Body of pancreas (tissue), 4 donors: ENCODE results near the gene PALLD. TPM values are rescaled to one million over a fixed set of nuclear protein-coding genes. Genes with fewer than 3 reads are reported as not detected.

Experiments used
- ATAC-seq: fragments of 150-250 bp; one replicate; pipeline ENCODE4 v1.9.1; 2016
- DNase-seq, 4 donors: peaks; one replicate each; pipeline ENCODE4 v3.0.0-alpha.2; 2019
- H3K27ac ChIP-seq, 4 donors: fragments of 200-600 bp; sonication (generic); 1 replicate in 3 of 4; 2 replicates in 1 of 4; pipeline versions ENCODE4 v1.5.1 to v1.6.1; 2016 to 2019; ENCODE audit warnings: mild to moderate bottlenecking in 1 of 4, mixed read lengths in 1 of 4, moderate library complexity in 1 of 4
- H3K27me3 ChIP-seq, 2 donors: fragments of 200-600 bp; sonication (generic); one replicate each; pipeline ENCODE4 v1.6.0; 2016; ENCODE audit warnings: mild to moderate bottlenecking in 1 of 2
- H3K36me3 ChIP-seq, 2 donors: fragments of 200-600 bp; sonication (generic); replicated peaks in 1 of 2; 2 replicates each; pipeline ENCODE4 v1.5.1; 2016; ENCODE audit warnings: low read depth in 2 of 2; ENCODE audit not compliant: insufficient read depth in 1 of 2
- H3K4me1 ChIP-seq: fragments of 200-600 bp; sonication (generic); one replicate; pipeline ENCODE4 v1.6.0; 2016
- H3K4me3 ChIP-seq, 2 donors: fragments of 200-600 bp; sonication (generic); 1 replicate in 1 of 2; 2 replicates in 1 of 2; pipeline ENCODE4 v1.5.1; 2016 to 2019
- H3K9me3 ChIP-seq, 3 donors: fragments of 200-600 bp; sonication (generic); 1 replicate in 2 of 3; 2 replicates in 1 of 3; pipeline ENCODE4 v1.5.1; 2016
- POLR2A ChIP-seq, 3 donors: fragments of 450-650 bp; IDR thresholded peaks; one replicate each; pipeline ENCODE4 v1.6.1; 2016; ENCODE audit warnings: antibody characterized with exemption in 3 of 3, mild to moderate bottlenecking in 2 of 3
- WGBS, 2 donors: methylation state at CpG; one replicate each; pipeline ENCODE4 v1.1.5; 2017; 5-methylcytosine and 5-hydroxymethylcytosine counted together
- intact Hi-C: fragments of 100-400 bp; cut with DNase I; formaldehyde crosslinking; loops from one replicate; pipeline ENCODE4 v1.15.1; 2023
- total RNA-seq, 2 donors: library from RNA; depleted of rRNA; stranded (reverse); fragments of >200 nt; gene quantifications; one replicate each; pipeline ENCODE4 v1.1.0, GENCODE V29; 2016
- TF ChIP-seq, protein P1 (sequence below), 7 experiments: fragments of 450-650 bp in 4 of 7; fragments of 200-600 bp in 3 of 7; sonication (generic) in 3 of 7; IDR thresholded peaks; one replicate each; pipeline ENCODE4 v1.5.1; 2016 to 2019; ENCODE audit warnings: antibody characterized with exemption in 7 of 7

Gene PALLD
- total RNA-seq, 2 donors from 2014 or later, result 46.8 to 52.4 TPM

DNA sequence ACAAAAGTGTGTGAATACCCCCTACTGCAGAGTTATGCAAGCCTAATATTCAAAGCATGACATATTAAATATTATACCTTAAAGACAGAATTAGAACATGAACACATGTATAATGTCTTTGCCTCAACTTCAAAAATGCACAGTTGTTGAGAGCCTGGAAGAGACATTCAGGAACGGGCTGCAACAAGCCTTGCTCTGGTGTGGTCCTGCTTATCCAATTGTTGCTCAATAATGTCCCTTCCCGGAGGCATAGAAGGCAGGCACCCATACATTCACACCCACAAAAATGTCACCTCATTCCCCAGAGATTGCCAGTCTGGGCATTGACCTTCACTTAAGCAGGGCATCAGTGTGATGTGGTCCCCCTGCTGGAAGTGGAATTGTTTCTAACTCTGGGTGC, 274.4 kb downstream of the PALLD start:
- Histone ChIP-seq H3K4me1 (no peaks in the 10 kb centered on the region), H3K27ac (no peak overlapping the region), H3K9me3 (no peaks in the 10 kb centered on the region), H3K36me3 (no peaks in the 10 kb centered on the region), H3K27me3 (no peaks in the 10 kb centered on the region), H3K4me3 (no peak overlapping the region)
- intact Hi-C loops, result no loop called here
- no peak for TF ChIP-seq POLR2A (IDR thresholded peaks at IDR 0.05)
- TF ChIP-seq, protein P1, sequence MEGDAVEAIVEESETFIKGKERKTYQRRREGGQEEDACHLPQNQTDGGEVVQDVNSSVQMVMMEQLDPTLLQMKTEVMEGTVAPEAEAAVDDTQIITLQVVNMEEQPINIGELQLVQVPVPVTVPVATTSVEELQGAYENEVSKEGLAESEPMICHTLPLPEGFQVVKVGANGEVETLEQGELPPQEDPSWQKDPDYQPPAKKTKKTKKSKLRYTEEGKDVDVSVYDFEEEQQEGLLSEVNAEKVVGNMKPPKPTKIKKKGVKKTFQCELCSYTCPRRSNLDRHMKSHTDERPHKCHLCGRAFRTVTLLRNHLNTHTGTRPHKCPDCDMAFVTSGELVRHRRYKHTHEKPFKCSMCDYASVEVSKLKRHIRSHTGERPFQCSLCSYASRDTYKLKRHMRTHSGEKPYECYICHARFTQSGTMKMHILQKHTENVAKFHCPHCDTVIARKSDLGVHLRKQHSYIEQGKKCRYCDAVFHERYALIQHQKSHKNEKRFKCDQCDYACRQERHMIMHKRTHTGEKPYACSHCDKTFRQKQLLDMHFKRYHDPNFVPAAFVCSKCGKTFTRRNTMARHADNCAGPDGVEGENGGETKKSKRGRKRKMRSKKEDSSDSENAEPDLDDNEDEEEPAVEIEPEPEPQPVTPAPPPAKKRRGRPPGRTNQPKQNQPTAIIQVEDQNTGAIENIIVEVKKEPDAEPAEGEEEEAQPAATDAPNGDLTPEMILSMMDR (IDR thresholded peaks at IDR 0.05), result no peak
- ATAC-seq (no peak), DNase-seq (no peak)
- 50 to 75% methylated on average over 2 of the region's 2 CpGs for WGBS, 2 donors

GRCh38 chr4:168773388-168774195, 276.7 kb downstream of the PALLD start:
- no peaks in the 10 kb centered on the region for H3K9me3 ChIP-seq
- H3K4me1 ChIP-seq, result no peaks in the 10 kb centered on the region
- TF ChIP-seq POLR2A (IDR thresholded peaks at IDR 0.05), result no peak
- TF ChIP-seq, protein P1 (IDR thresholded peaks at IDR 0.05), result no peak
- no peaks in the 10 kb centered on the region for H3K27me3 ChIP-seq
- no peak for ATAC-seq
- WGBS, 2 donors, result 85% methylated on average over 12 of the region's 12 CpGs
- no peak for DNase-seq
- intact Hi-C loops, result no loop called here
- H3K4me3 ChIP-seq, result no peak overlapping the region
- no peaks in the 10 kb centered on the region for H3K36me3 ChIP-seq
- H3K27ac ChIP-seq, result no peak overlapping the region

GRCh38 chr4:168776382-168776781, 279.5 kb downstream of the PALLD start:
- DNase-seq (no peak), ATAC-seq (no peak)
- TF ChIP-seq, protein P1 (IDR thresholded peaks at IDR 0.05), result no peak
- no peak for TF ChIP-seq POLR2A (IDR thresholded peaks at IDR 0.05)
- H3K27me3 ChIP-seq, result no peaks in the 10 kb centered on the region
- no peak overlapping the region for H3K27ac ChIP-seq
- no peaks in the 10 kb centered on the region for H3K36me3 ChIP-seq
- H3K9me3 ChIP-seq, result no peaks in the 10 kb centered on the region
- intact Hi-C loops, result no loop called here
- H3K4me1 ChIP-seq, result no peaks in the 10 kb centered on the region
- no peak overlapping the region for H3K4me3 ChIP-seq

DNA sequence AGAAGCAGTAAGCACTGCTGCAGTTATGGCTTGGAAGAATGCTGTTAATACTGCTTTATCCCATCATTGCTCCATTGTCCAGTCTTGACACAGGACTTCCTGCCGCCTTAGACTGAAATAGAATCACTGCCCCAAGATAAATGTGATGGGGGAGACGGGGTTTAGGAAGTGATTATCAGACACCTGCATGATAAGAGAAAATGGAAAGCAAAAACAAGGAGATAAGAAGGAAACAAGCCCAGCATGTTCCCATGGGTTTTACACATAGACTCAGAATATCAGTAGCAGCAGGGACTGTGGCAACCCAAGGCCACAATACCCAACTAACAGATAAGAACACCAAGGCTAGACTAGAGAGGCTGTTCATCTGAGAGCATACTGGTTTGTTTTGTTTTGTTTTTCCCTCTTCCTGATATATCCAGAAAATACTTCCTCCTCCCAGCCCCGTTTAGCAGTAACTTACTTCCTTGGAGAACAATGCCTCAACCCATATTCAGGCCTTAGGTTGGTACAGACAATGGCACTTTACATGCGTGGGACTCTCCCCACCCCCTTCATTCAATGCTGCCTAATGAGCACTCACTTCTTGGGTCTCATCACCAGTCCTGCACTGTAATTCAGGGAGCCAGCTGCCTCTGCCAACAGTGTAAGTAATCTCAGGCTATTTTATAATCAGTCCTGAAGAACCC, 280.6 kb downstream of the PALLD start:
- no peaks in the 10 kb centered on the region for H3K9me3 ChIP-seq
- no peaks in the 10 kb centered on the region for H3K4me1 ChIP-seq
- intact Hi-C loops, result no loop called here
- H3K4me3 ChIP-seq, result no peak overlapping the region
- no peak overlapping the region for H3K27ac ChIP-seq
- no peaks in the 10 kb centered on the region for H3K27me3 ChIP-seq
- no peak for DNase-seq
- 36 to 38% methylated on average over 4 of the region's 4 CpGs for WGBS, 2 donors
- H3K36me3 ChIP-seq, result no peaks in the 10 kb centered on the region
- ATAC-seq, result no peak
- TF ChIP-seq, protein P1 (IDR thresholded peaks at IDR 0.05), result no peak
- TF ChIP-seq POLR2A (IDR thresholded peaks at IDR 0.05), result no peak
